ENCODE results near the gene DESI2.

DNA sequence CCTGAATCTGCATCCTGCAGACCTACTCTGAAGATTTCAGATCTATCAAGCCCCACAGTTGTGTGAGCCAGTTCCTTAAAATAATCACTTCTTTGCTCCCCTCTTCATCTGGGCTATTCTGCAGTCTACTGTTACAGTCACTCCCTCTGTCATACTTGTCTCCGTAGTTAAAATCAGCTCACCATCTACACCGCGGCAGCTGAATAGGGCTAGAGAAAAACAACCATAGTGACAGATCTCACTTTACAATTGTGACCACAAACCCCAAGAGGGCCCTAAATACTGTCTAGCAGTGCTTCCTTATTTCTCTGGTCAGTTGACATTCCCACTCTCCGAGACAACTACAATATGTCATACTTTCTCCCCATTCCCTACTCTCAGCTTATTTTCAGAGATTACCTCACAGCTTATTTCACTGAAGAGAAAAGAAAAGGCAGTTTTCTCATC lies 12.9 kb downstream of the DESI2 start:
- no peak for TF ChIP-seq CREB1 (IDR thresholded peaks at IDR 0.05)
- TF ChIP-seq, protein P1, sequence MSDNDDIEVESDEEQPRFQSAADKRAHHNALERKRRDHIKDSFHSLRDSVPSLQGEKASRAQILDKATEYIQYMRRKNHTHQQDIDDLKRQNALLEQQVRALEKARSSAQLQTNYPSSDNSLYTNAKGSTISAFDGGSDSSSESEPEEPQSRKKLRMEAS (IDR thresholded peaks at IDR 0.05), result no peak
- no peak for TF ChIP-seq EGR1 (IDR thresholded peaks at IDR 0.05; ENCODE audit: borderline replicate concordance, low read depth, low read length)
- TF ChIP-seq HDAC6 (IDR thresholded peaks at IDR 0.05; ENCODE audit: low read depth, low read length), result no peak
- TF ChIP-seq POLR2A (IDR thresholded peaks at IDR 0.05; ENCODE audit: control extremely low read depth in 1 of 2, low read depth in 2 of 2, low read length in 2 of 2), result no peak
- TF ChIP-seq YY1 (IDR thresholded peaks at IDR 0.05; ENCODE audit: low read depth, low read length), result no peak
- no peak for TF ChIP-seq MAFK (IDR thresholded peaks at IDR 0.05; ENCODE audit: low read depth, low read length)
- no peak for TF ChIP-seq EP300 (IDR thresholded peaks at IDR 0.05; ENCODE audit: borderline replicate concordance in 1 of 2, low read depth in 2 of 2, low read length in 2 of 2)
- TF ChIP-seq, protein P2, sequence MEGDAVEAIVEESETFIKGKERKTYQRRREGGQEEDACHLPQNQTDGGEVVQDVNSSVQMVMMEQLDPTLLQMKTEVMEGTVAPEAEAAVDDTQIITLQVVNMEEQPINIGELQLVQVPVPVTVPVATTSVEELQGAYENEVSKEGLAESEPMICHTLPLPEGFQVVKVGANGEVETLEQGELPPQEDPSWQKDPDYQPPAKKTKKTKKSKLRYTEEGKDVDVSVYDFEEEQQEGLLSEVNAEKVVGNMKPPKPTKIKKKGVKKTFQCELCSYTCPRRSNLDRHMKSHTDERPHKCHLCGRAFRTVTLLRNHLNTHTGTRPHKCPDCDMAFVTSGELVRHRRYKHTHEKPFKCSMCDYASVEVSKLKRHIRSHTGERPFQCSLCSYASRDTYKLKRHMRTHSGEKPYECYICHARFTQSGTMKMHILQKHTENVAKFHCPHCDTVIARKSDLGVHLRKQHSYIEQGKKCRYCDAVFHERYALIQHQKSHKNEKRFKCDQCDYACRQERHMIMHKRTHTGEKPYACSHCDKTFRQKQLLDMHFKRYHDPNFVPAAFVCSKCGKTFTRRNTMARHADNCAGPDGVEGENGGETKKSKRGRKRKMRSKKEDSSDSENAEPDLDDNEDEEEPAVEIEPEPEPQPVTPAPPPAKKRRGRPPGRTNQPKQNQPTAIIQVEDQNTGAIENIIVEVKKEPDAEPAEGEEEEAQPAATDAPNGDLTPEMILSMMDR (IDR thresholded peaks at IDR 0.05; ENCODE audit: control extremely low read depth in 1 of 3, insufficient read depth in 1 of 3, low read depth in 1 of 3, low read length in 3 of 3), result no peak
- no peak for TF ChIP-seq EZH2 (IDR thresholded peaks at IDR 0.05; ENCODE audit: low read depth, low read length, severe bottlenecking)
- TF ChIP-seq TAF1 (IDR thresholded peaks at IDR 0.05; ENCODE audit: low read depth, low read length), result no peak
- TF ChIP-seq RXRA (IDR thresholded peaks at IDR 0.05; ENCODE audit: insufficient read depth, low read depth, low read length), result no peak
- TF ChIP-seq ZNF274 (IDR thresholded peaks at IDR 0.05; ENCODE audit: borderline replicate concordance, extremely low read depth, low read length), result no peak
- no peak for TF ChIP-seq RBBP5 (IDR thresholded peaks at IDR 0.05; ENCODE audit: borderline replicate concordance, low read depth, low read length)

Data from H1 (cell line).